Lung (tissue), 12 donors: ENCODE data around the gene PARD6G. TPM values are rescaled to one million over a fixed set of nuclear protein-coding genes. Genes with fewer than 3 reads are reported as not detected.

Experiments used
- ATAC-seq: fragments of 200-7000 bp; cut with Tn5 transposase; one replicate; pipeline ENCODE4 v1.9.1; 2020; ENCODE audit warnings: moderate number of reproducible peaks; ENCODE audit not compliant: insufficient read depth, low FRiP score
- DNase-seq, 3 donors: peaks; one replicate each; pipeline ENCODE4 v3.0.0-alpha.2; 2013 to 2017
- H3K27ac ChIP-seq, 2 donors: one replicate each; pipeline ENCODE4 v1.5.1; 2013; ENCODE audit warnings: mild to moderate bottlenecking in 2 of 2, moderate library complexity in 2 of 2, control low read depth in 1 of 2, inconsistent platforms in 1 of 2, low read depth in 1 of 2, low read length in 1 of 2
- H3K27me3 ChIP-seq, 3 donors: one replicate each; pipeline ENCODE4 v1.5.1; 2013; ENCODE audit warnings: low read length in 2 of 3; ENCODE audit not compliant: control insufficient read depth in 3 of 3, insufficient read depth in 3 of 3
- H3K36me3 ChIP-seq, 4 donors: one replicate each; pipeline ENCODE4 v1.5.1; 2013; ENCODE audit warnings: low read length in 4 of 4, mild to moderate bottlenecking in 1 of 4, moderate library complexity in 1 of 4; ENCODE audit not compliant: control insufficient read depth in 4 of 4, insufficient read depth in 4 of 4
- H3K4me1 ChIP-seq, 5 donors: one replicate each; pipeline ENCODE4 v1.5.1; 2013; ENCODE audit warnings: low read length in 5 of 5, mild to moderate bottlenecking in 2 of 5, moderate library complexity in 1 of 5; ENCODE audit not compliant: control insufficient read depth in 5 of 5, insufficient read depth in 5 of 5
- H3K4me3 ChIP-seq: one replicate; pipeline ENCODE4 v1.5.1; 2013; ENCODE audit warnings: mild to moderate bottlenecking, control low read depth, moderate library complexity
- H3K9ac ChIP-seq, 2 donors: one replicate each; pipeline ENCODE4 v1.5.1; 2013; ENCODE audit warnings: low read length in 2 of 2, control low read depth in 1 of 2; ENCODE audit not compliant: insufficient read depth in 1 of 2
- H3K9me3 ChIP-seq, 4 donors: one replicate each; pipeline ENCODE4 v1.5.1; 2013; ENCODE audit warnings: low read length in 3 of 4, mild to moderate bottlenecking in 1 of 4, moderate library complexity in 1 of 4; ENCODE audit not compliant: control insufficient read depth in 4 of 4, insufficient read depth in 3 of 4
- CTCF ChIP-seq: IDR thresholded peaks from 2 replicates; pipeline ENCODE4 v1.5.1; 2012; ENCODE audit warnings: mild to moderate bottlenecking; ENCODE audit errors: control extremely low read depth, extremely low read depth
- WGBS, 2 donors: extraction: QIAGEN DNeasy Blood & Tissue Kit; methylation state at CpG; one replicate each; pipeline ENCODE4 v1.1.7; 2013; 5-methylcytosine and 5-hydroxymethylcytosine counted together
- polyA plus RNA-seq, 2 donors: library from polyadenylated mRNA; stranded (reverse); fragments of 200-250 nt; gene quantifications; one replicate each; pipeline ENCODE4 v1.2.1, GENCODE V29; 2013
- total RNA-seq, 2 donors: library from RNA; depleted of rRNA in 1 of 2; stranded (reverse); fragments of >200 nt in 1 of 2; gene quantifications; one replicate each; pipeline ENCODE4 v1.2.1, GENCODE V29; 2014 to 2021
- donor health status: control.
- donor health status: control.
- donor health status: Bipolar disorder and iron deficiency.
- donor health status: healthy.
- donor health status: DM: yes; HTN: yes; CAD: no.

Gene PARD6G
- total and polyA plus RNA-seq, 4 donors, result 1.8 to 9.8 (median 3.1) TPM

- WGBS, 2 donors, result 1 to 3% methylated on average over 43 to 106 of the region's 106 CpGs
- Histone ChIP-seq H3K36me3 (no peaks in the 10 kb centered on the region), H3K9ac (peak overlapping the region in 1 of 2 donors; percentile 25), H3K4me1 (peaks cover 0 to 13% (median 0%) of the 10 kb centered on the region in 5 donors), H3K4me3 (peak overlapping the region; percentile 43), H3K9me3 (no peaks in the 10 kb centered on the region), H3K27ac (no peak overlapping the region), H3K27me3 (no peaks in the 10 kb centered on the region)
- no peak for ATAC-seq
- TF ChIP-seq CTCF, result no peak
- peak; percentile 66 to 80 (median 76) for DNase-seq
Observed at GRCh38 chr18:80246445-80247392, 595 bp downstream of the PARD6G start.

- DNase-seq, result peak in 1 of 3 donors; percentile 14
- ATAC-seq, result no peak
- H3K4me1 ChIP-seq, result peaks cover 0 to 13% (median 0%) of the 10 kb centered on the region in 5 donors
- H3K9ac ChIP-seq, result no peak overlapping the region
- H3K4me3 ChIP-seq, result no peak overlapping the region
- no peaks in the 10 kb centered on the region for H3K36me3 ChIP-seq
- no peaks in the 10 kb centered on the region for H3K9me3 ChIP-seq
- H3K27ac ChIP-seq, result no peak overlapping the region
- H3K27me3 ChIP-seq, result no peaks in the 10 kb centered on the region
- 28 to 34% methylated on average over 31 of the region's 31 CpGs for WGBS, 2 donors
- TF ChIP-seq CTCF, result no peak
Observed at GRCh38 chr18:80245781-80246444, 1.4 kb downstream of the PARD6G start.

GRCh38 chr18:80244956-80245730 is 2.2 kb downstream of the PARD6G start:
- peaks cover 0 to 13% (median 0%) of the 10 kb centered on the region in 5 donors for H3K4me1 ChIP-seq
- no peak for DNase-seq
- no peak for TF ChIP-seq CTCF
- no peak overlapping the region for H3K9ac ChIP-seq
- no peak for ATAC-seq
- no peak overlapping the region for H3K4me3 ChIP-seq
- no peaks in the 10 kb centered on the region for H3K36me3 ChIP-seq
- no peaks in the 10 kb centered on the region for H3K27me3 ChIP-seq
- 83 to 89% methylated on average over 10 of the region's 10 CpGs for WGBS, 2 donors
- H3K27ac ChIP-seq, result no peak overlapping the region
- H3K9me3 ChIP-seq, result no peaks in the 10 kb centered on the region
